Astrocyte (in vitro differentiated cells and primary cell): ENCODE data around the gene TOP3B.

Experiments used
- CTCF ChIP-seq: IDR thresholded peaks from 2 replicates; pipeline ENCODE4 v1.5.1; 2011; ENCODE audit warnings: low read depth, mild to moderate bottlenecking, inconsistent platforms, low read length, moderate library complexity; ENCODE audit not compliant: insufficient read depth
- EZH2 ChIP-seq: IDR thresholded peaks from 2 replicates; pipeline ENCODE4 v1.6.1; 2012; ENCODE audit warnings: mild to moderate bottlenecking, low read length, inconsistent platforms; ENCODE audit not compliant: insufficient read depth

DNA sequence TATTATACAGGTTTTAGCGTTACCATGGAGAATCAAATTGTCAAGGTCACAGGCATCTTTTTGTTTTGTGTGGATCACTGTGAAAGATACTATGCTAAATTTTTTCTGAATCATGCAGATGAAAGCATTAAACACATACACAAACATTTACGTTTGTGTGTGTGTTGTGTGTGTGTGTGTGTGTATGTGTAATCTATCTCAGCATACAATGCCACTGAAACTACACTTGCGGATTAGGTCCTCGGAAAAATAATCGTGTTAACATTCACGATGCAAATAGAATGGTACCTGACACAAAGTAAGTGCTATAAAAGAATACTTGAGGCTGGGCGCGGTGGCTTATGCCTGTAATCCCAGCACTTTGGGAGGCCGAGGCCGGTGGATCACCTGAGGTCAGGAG lies 41.9 kb upstream of the TOP3B start:
- TF ChIP-seq CTCF (no peak), EZH2 (no peak)
